Esophagus squamous epithelium (tissue), 4 donors: Measurements from ENCODE around the gene MCC.

Experiments
- CTCF ChIP-seq, 6 experiments: fragments of 450-650 bp in 4 of 6; fragments of 200-600 bp in 2 of 6; sonication (generic) in 2 of 6; IDR thresholded peaks; one replicate each; pipeline ENCODE4 v1.5.1; 2016 to 2019; ENCODE audit warnings: antibody characterized with exemption in 6 of 6, mild to moderate bottlenecking in 4 of 6, moderate library complexity in 4 of 6
- POLR2A ChIP-seq, 4 donors: fragments of 450-650 bp; IDR thresholded peaks; one replicate each; pipeline ENCODE4 v1.6.1; 2017; ENCODE audit warnings: antibody characterized with exemption in 4 of 4, mild to moderate bottlenecking in 4 of 4, moderate library complexity in 3 of 4

- no peak for TF ChIP-seq POLR2A (IDR thresholded peaks at IDR 0.05)
- TF ChIP-seq CTCF (IDR thresholded peaks at IDR 0.05): no peak
These were observed 244.9 kb downstream of the MCC start for GRCh38 chr5:113243349-113243664.
